Calu3 (cell line): ENCODE results near the gene GRIN3B. TPM values are rescaled to one million over a fixed set of nuclear protein-coding genes. Genes with fewer than 3 reads are reported as not detected.
A peak's percentile ranks its signal among the peaks of the same experiment; 100 is the strongest.

ENCODE experiments used
- BruUV-seq: library from RNA; stranded (reverse); fragments of 400-500 nt; replicated peaks from 2 replicates; lab custom pipeline; 2021; lab: Mats Ljungman, UMichigan
- CTCF ChIA-PET: fragments of 300-600 bp; sonication (Branson Sonifier 250); formaldehyde crosslinking; loops from one replicate; lab custom pipeline; 2022; ENCODE audit warnings: antibody characterized with exemption; lab: Charles Lee
- DNase-seq: peaks from one replicate; pipeline ENCODE4 v3.0.0; 2022
- H3K27ac Mint-ChIP-seq: one replicate; pipeline ENCODE4 v1.8.0; 2022; ENCODE audit warnings: mixed read lengths; ENCODE audit not compliant: unreplicated experiment
- H3K27me3 Mint-ChIP-seq: one replicate; pipeline ENCODE4 v1.8.0; 2022; ENCODE audit warnings: mixed read lengths; ENCODE audit not compliant: unreplicated experiment
- H3K36me3 Mint-ChIP-seq: one replicate; pipeline ENCODE4 v1.8.0; 2022; ENCODE audit warnings: mild to moderate bottlenecking, moderate library complexity, mixed read lengths; ENCODE audit not compliant: insufficient read depth, unreplicated experiment
- H3K4me1 Mint-ChIP-seq: one replicate; pipeline ENCODE4 v1.8.0; 2022; ENCODE audit warnings: mild to moderate bottlenecking, low read depth, mixed read lengths; ENCODE audit not compliant: unreplicated experiment
- H3K4me3 Mint-ChIP-seq: one replicate; pipeline ENCODE4 v1.8.0; 2022; ENCODE audit warnings: mild to moderate bottlenecking, low read depth, moderate library complexity, mixed read lengths; ENCODE audit not compliant: unreplicated experiment
- H3K9me3 Mint-ChIP-seq: one replicate; pipeline ENCODE4 v1.8.0; 2022; ENCODE audit warnings: low read depth, mixed read lengths; ENCODE audit not compliant: unreplicated experiment
- intact Hi-C: fragments of 100-400 bp; cut with micrococcal nuclease; formaldehyde crosslinking; loops from one replicate; pipeline ENCODE4 v1.10.0; 2022; ENCODE audit not compliant: unreplicated experiment
- total RNA-seq: library from RNA; stranded (reverse); gene quantifications from 2 replicates; pipeline ENCODE4 v1.2.3, GENCODE V29; 2022
- TF ChIP-seq, protein P1 (sequence below): fragments of 200-600 bp; IDR thresholded peaks from one replicate; pipeline ENCODE4 v1.8.0; 2022; ENCODE audit warnings: antibody characterized with exemption; ENCODE audit not compliant: unreplicated experiment

The GRIN3B gene
- total RNA-seq, 1 experiment from 2014 or later = not detected

DNA sequence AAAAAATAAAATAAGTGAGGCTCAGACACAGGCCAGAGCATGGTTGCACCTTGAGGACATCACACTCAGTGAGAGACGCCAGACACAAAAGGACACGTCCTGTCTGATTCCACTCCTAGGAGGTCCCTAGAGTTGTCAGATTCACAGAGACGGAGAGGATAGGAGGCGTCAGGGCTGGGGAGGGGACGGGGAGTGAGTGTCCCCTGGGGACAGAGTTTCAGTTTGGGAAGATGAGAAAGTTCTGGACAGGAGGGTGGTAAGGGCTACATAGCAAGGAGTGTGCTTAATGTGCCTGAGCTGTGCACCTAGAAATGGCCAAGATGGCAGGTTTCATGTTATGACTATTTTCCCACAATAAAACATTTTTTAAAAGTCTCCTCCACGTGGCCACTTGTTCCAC is 2.2 kb upstream of the GRIN3B start:
- Mint-ChIP-seq H3K4me3 (no peak overlapping the region), H3K27me3 (peaks cover 38% of the 10 kb centered on the region), H3K9me3 (no peaks in the 10 kb centered on the region), H3K36me3 (peaks cover 24% of the 10 kb centered on the region), H3K27ac (no peak overlapping the region), H3K4me1 (no peaks in the 10 kb centered on the region)
- no peak for DNase-seq
- BruUV-seq = no TSS peak
- TF ChIP-seq, protein P1, sequence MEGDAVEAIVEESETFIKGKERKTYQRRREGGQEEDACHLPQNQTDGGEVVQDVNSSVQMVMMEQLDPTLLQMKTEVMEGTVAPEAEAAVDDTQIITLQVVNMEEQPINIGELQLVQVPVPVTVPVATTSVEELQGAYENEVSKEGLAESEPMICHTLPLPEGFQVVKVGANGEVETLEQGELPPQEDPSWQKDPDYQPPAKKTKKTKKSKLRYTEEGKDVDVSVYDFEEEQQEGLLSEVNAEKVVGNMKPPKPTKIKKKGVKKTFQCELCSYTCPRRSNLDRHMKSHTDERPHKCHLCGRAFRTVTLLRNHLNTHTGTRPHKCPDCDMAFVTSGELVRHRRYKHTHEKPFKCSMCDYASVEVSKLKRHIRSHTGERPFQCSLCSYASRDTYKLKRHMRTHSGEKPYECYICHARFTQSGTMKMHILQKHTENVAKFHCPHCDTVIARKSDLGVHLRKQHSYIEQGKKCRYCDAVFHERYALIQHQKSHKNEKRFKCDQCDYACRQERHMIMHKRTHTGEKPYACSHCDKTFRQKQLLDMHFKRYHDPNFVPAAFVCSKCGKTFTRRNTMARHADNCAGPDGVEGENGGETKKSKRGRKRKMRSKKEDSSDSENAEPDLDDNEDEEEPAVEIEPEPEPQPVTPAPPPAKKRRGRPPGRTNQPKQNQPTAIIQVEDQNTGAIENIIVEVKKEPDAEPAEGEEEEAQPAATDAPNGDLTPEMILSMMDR = no peak
- intact Hi-C loops = no loop called here
- CTCF ChIA-PET = no interaction called here

DNA sequence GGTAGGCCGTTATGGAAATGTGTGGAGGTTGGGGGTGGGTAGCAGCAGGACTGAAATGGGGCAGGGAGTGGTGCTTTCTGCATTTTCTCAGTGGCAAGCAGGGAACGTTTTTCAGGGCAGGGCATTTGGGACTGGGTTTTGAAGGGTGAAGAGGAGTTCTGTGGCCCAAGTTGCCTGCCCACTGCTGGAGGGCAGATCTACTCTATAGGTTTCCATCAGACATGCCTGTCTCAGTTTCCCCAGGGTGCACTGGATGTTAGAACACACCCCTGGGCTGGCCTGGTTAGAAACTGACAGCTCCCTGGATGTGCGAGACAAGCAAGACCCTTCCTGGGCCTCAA is 870 bp upstream of the GRIN3B start:
- TF ChIP-seq, protein P1 = no peak
- Mint-ChIP-seq H3K27ac (no peak overlapping the region), H3K27me3 (peaks cover 50% of the 10 kb centered on the region), H3K4me3 (no peak overlapping the region), H3K36me3 (peaks cover 26% of the 10 kb centered on the region), H3K4me1 (no peaks in the 10 kb centered on the region), H3K9me3 (no peaks in the 10 kb centered on the region)
- CTCF ChIA-PET = no interaction called here
- intact Hi-C loops = no loop called here
- DNase-seq = no peak
- no TSS peak for BruUV-seq

DNA sequence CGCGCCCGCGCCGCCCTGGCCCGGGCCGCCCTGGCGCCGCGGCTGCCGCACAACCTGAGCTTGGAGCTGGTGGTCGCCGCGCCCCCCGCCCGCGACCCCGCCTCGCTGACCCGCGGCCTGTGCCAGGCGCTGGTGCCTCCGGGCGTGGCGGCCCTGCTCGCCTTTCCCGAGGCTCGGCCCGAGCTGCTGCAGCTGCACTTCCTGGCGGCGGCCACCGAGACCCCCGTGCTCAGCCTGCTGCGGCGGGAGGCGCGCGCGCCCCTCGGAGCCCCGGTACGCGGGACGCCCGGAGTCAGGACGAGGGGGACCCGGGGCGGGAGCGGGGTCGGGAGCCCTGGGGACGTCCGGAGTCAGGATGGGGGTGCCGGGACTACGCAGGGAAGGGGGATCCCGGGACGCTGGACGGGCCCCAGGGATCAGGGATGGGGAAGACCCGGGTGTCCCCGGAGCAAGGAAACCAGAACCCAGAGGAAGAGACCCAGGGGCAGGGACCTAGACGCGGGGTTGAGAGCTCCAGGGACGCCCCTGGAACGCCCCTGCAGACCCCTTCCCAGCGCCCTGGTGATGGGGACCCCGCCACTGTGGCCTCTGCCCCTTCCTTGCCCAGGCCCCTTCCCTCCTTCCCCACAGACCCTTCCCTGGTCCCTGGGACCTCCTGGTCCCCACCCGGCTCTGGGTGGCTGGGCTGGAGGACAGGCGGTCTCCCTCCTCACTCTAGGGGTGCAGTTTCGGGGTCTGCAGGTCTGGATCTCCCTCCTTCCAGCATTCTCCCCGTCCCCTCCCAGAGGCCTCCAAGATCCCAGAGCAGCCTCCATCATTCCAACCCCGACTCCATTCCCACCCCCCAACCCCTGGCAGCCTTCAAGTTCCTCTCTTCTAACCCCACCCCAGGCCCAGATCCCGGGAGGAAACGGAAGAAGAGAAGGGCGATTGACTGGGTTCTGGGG is 645 bp downstream of the GRIN3B start:
- peak overlapping the region; percentile 26 for H3K4me3 Mint-ChIP-seq
- H3K27ac Mint-ChIP-seq = no peak overlapping the region
- BruUV-seq = no TSS peak
- no peaks in the 10 kb centered on the region for H3K9me3 Mint-ChIP-seq
- no peaks in the 10 kb centered on the region for H3K4me1 Mint-ChIP-seq
- no peak for DNase-seq
- intact Hi-C loops = no loop called here
- CTCF ChIA-PET = interaction anchor here (0.6 kb wide), 2 partner anchors 39 to 263 kb away, joined by 3 read pairs; partner anchors contain the start of gene ABCA7
- TF ChIP-seq, protein P1 = no peak
- H3K27me3 Mint-ChIP-seq = peaks cover 64% of the 10 kb centered on the region
- peaks cover 31% of the 10 kb centered on the region for H3K36me3 Mint-ChIP-seq

DNA sequence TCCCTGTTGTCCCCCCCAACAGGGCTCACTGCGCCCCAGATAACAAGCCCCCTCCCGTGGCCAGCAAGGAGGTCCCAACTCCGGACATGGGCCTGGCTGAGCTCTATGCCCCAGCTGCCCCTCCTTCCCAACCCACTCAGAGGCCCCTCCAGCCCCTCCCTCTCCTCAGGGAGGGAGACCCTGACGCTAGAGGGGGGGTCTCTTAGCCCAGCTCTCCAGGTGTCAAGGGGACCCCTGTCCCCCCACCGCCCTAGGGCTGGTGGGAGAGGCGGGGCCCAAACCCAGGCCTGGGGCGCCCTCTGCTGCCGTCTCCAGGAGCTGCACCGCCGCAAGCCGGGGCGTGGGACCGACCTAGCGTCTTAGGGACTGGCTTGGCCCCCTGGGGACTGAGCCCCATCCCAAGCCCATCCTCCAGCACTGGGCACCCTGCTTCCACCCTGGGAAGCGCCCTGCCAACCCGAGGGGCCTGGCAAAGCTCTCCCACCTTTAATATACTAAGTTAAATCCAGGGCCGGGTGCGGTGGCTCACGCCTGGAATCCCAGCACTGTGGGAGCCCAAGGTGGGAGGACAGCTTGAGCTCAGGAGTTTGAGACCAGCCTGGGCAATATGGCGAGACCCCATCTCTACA is 1.4 kb downstream of the GRIN3B start:
- H3K4me1 Mint-ChIP-seq = no peaks in the 10 kb centered on the region
- CTCF ChIA-PET = interaction anchor here (0.6 kb wide), 2 partner anchors 38 to 264 kb away, joined by 3 read pairs; partner anchors contain the start of gene ABCA7
- DNase-seq = peak; percentile 65
- peaks cover 27% of the 10 kb centered on the region for H3K36me3 Mint-ChIP-seq
- H3K9me3 Mint-ChIP-seq = no peaks in the 10 kb centered on the region
- TF ChIP-seq, protein P1 = peak; percentile 84
- H3K27me3 Mint-ChIP-seq = peaks cover 64% of the 10 kb centered on the region
- BruUV-seq = no TSS peak
- intact Hi-C loops = no loop called here
- no peak overlapping the region for H3K27ac Mint-ChIP-seq
- peak overlapping the region; percentile 26 for H3K4me3 Mint-ChIP-seq
